Testis (tissue), 3 donors: Measurements from ENCODE around the gene FGF5. TPM values are rescaled to one million over a fixed set of nuclear protein-coding genes. Genes with fewer than 3 reads are reported as not detected.

ENCODE experiments used
- DNase-seq: peaks from one replicate; pipeline ENCODE4 v3.0.0-alpha.2; 2019
- H3K27ac ChIP-seq, 2 donors: fragments of 200-600 bp; sonication (generic); one replicate each; pipeline ENCODE4 v1.5.1; 2019
- H3K27me3 ChIP-seq: fragments of 200-600 bp; sonication (generic); one replicate; pipeline ENCODE4 v1.5.1; 2019
- H3K36me3 ChIP-seq: fragments of 200-600 bp; sonication (generic); one replicate; pipeline ENCODE4 v1.5.1; 2017; ENCODE audit warnings: low read depth; ENCODE audit errors: missing control alignments
- H3K4me1 ChIP-seq: fragments of 200-600 bp; sonication (generic); one replicate; pipeline ENCODE4 v1.5.1; 2019
- H3K4me3 ChIP-seq, 2 donors: fragments of 200-600 bp; sonication (generic); one replicate each; pipeline ENCODE4 v1.5.1; 2017 to 2019
- H3K9me3 ChIP-seq: fragments of 200-600 bp; sonication (generic); one replicate; pipeline ENCODE4 v1.5.1; 2017
- POLR2A ChIP-seq: fragments of 450-650 bp; IDR thresholded peaks from one replicate; pipeline ENCODE4 v1.6.1; 2017; ENCODE audit warnings: antibody characterized with exemption, mild to moderate bottlenecking, moderate library complexity
- WGBS, 2 donors: methylation state at CpG; one replicate each; pipeline ENCODE4 v1.1.5; 2018; 5-methylcytosine and 5-hydroxymethylcytosine counted together
- intact Hi-C: fragments of 100-400 bp; cut with DNase I; formaldehyde crosslinking; loops from one replicate; pipeline ENCODE4 v1.15.1; 2023; ENCODE audit warnings: low total_unique reads
- polyA plus RNA-seq: library from polyadenylated mRNA; stranded (reverse); fragments of 350-450 nt; fragmentation: Illumina TruSeq; extraction: RNeasy Lipid Tissue Mini Kit (QIAGEN cat#74804); gene quantifications from one replicate; pipeline ENCODE4 v1.2.3, GENCODE V29; 2014; ENCODE audit warnings: low read depth, low replicate concordance; ENCODE audit not compliant: insufficient read depth
- total RNA-seq, 2 donors: library from RNA; depleted of rRNA; stranded (reverse); fragments of >200 nt; gene quantifications; one replicate each; pipeline ENCODE4 v1.2.3, GENCODE V29; 2016
- TF ChIP-seq, protein P1 (sequence below), 3 experiments: fragments of 450-650 bp in 2 of 3; fragments of 200-600 bp in 1 of 3; sonication (generic) in 1 of 3; IDR thresholded peaks; one replicate each; pipeline ENCODE4 v1.5.1; 2016 to 2019; ENCODE audit warnings: antibody characterized with exemption in 3 of 3, mild to moderate bottlenecking in 2 of 3, moderate library complexity in 1 of 3

FGF5 gene
- total and polyA plus RNA-seq, 3 donors from 2014 or later: not detected

DNA sequence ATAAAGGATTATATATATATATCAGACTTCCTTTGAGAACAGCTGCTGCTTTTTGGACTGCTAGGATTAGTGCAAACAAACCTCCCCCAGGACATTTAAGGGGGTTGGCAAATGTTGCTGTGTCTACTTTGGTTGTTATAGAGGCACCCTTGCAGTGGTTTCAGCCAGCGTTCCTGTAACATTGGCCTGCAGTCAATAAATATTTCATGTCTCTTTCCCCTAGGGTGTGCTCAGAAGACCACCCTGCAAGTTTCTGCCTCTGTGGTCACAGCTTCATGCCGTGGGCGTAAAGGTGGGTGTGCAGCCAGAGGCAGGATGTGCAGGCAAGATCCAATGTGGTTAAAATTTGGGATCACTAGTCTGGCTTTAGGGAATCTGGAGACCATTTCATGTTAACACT is 28.9 kb downstream of the FGF5 start:
- no peaks in the 10 kb centered on the region for H3K4me1 ChIP-seq
- no peak for DNase-seq
- no peak overlapping the region for H3K27ac ChIP-seq
- H3K4me3 ChIP-seq: no peak overlapping the region
- TF ChIP-seq, protein P1, sequence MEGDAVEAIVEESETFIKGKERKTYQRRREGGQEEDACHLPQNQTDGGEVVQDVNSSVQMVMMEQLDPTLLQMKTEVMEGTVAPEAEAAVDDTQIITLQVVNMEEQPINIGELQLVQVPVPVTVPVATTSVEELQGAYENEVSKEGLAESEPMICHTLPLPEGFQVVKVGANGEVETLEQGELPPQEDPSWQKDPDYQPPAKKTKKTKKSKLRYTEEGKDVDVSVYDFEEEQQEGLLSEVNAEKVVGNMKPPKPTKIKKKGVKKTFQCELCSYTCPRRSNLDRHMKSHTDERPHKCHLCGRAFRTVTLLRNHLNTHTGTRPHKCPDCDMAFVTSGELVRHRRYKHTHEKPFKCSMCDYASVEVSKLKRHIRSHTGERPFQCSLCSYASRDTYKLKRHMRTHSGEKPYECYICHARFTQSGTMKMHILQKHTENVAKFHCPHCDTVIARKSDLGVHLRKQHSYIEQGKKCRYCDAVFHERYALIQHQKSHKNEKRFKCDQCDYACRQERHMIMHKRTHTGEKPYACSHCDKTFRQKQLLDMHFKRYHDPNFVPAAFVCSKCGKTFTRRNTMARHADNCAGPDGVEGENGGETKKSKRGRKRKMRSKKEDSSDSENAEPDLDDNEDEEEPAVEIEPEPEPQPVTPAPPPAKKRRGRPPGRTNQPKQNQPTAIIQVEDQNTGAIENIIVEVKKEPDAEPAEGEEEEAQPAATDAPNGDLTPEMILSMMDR (IDR thresholded peaks at IDR 0.05): no peak
- no peak for TF ChIP-seq POLR2A
- H3K36me3 ChIP-seq: no peaks in the 10 kb centered on the region
- WGBS, 2 donors: 39 to 57% methylated on average over 3 of the region's 3 CpGs
- H3K27me3 ChIP-seq: no peaks in the 10 kb centered on the region
- intact Hi-C loops: no loop called here
- no peaks in the 10 kb centered on the region for H3K9me3 ChIP-seq

- Histone ChIP-seq H3K36me3 (no peaks in the 10 kb centered on the region), H3K27me3 (no peaks in the 10 kb centered on the region), H3K9me3 (no peaks in the 10 kb centered on the region), H3K27ac (no peak overlapping the region), H3K4me1 (no peaks in the 10 kb centered on the region), H3K4me3 (no peak overlapping the region)
- TF ChIP-seq POLR2A: no peak
- TF ChIP-seq, protein P1 (IDR thresholded peaks at IDR 0.05): no peak
- intact Hi-C loops: no loop called here
- 81 to 84% methylated on average over 5 of the region's 5 CpGs for WGBS, 2 donors
- DNase-seq: no peak
These were observed 29.4 kb downstream of the FGF5 start for GRCh38 chr4:80295826-80296225.

GRCh38 chr4:80301884-80302283 is 35.4 kb downstream of the FGF5 start:
- TF ChIP-seq POLR2A: no peak
- TF ChIP-seq, protein P1 (IDR thresholded peaks at IDR 0.05): no peak
- no peak overlapping the region for H3K4me3 ChIP-seq
- no peaks in the 10 kb centered on the region for H3K36me3 ChIP-seq
- H3K27ac ChIP-seq: no peak overlapping the region
- H3K4me1 ChIP-seq: no peaks in the 10 kb centered on the region
- no peak for DNase-seq
- WGBS, 2 donors: 52 to 60% methylated on average over 4 of the region's 4 CpGs
- H3K9me3 ChIP-seq: no peaks in the 10 kb centered on the region
- intact Hi-C loops: no loop called here
- H3K27me3 ChIP-seq: no peaks in the 10 kb centered on the region

GRCh38 chr4:80302616-80303223 is 36.3 kb downstream of the FGF5 start:
- Histone ChIP-seq H3K27ac (no peak overlapping the region), H3K4me3 (peak overlapping the region in 1 of 2 donors; percentile 29), H3K36me3 (no peaks in the 10 kb centered on the region), H3K27me3 (no peaks in the 10 kb centered on the region), H3K9me3 (no peaks in the 10 kb centered on the region), H3K4me1 (no peaks in the 10 kb centered on the region)
- TF ChIP-seq, protein P1 (IDR thresholded peaks at IDR 0.05): no peak
- TF ChIP-seq POLR2A: no peak
- intact Hi-C loops: no loop called here
- WGBS, 2 donors: 80 to 82% methylated on average over 10 to 25 of the region's 26 CpGs
- DNase-seq: no peak

DNA sequence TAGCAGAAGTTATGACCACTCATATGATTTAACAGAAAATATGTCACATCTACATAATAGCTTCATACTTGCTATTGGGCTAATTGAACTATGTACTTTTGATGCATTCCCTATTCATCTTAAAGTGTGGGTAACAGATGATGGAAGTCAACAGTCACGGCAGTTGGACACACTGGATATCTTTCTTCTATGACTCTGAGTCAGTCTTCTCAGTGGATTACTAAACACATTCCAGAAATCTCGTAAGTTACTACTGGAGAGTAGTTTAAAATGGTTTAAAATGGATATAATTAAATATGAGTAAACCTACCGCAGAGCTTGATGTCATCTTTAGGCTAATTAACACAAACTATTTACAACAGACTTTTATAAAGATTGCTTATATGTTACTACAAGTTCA is 39.0 kb downstream of the FGF5 start:
- intact Hi-C loops: no loop called here
- no peak for TF ChIP-seq POLR2A
- TF ChIP-seq, protein P1 (IDR thresholded peaks at IDR 0.05): no peak
- Histone ChIP-seq H3K4me1 (no peaks in the 10 kb centered on the region), H3K36me3 (no peaks in the 10 kb centered on the region), H3K9me3 (no peaks in the 10 kb centered on the region), H3K27ac (no peak overlapping the region), H3K27me3 (no peaks in the 10 kb centered on the region), H3K4me3 (no peak overlapping the region)
- 82 to 83% methylated on average over 3 of the region's 3 CpGs for WGBS, 2 donors
- no peak for DNase-seq
